GM12892 (cell line): Measurements from ENCODE around the gene DISP2.

Experiments used
- DNase-seq: peaks from one replicate; pipeline ENCODE4 v3.0.0; 2011; ENCODE audit not compliant: insufficient read length
- FAIRE-seq: peaks from 2 replicates; lab custom pipeline; 2011; peaks lifted over from hg19 to GRCh38; lab: Jason Lieb, UNC
- POLR2A ChIP-seq: IDR thresholded peaks from 2 replicates; pipeline ENCODE4 v1.6.1; 2011; ENCODE audit warnings: low read depth, low read length, control low read depth
- POLR2AphosphoS5 ChIP-seq: IDR thresholded peaks from 2 replicates; pipeline ENCODE4 v1.6.1; 2011; ENCODE audit warnings: low read depth, low read length, control low read depth
- TAF1 ChIP-seq: IDR thresholded peaks from 2 replicates; pipeline ENCODE4 v1.6.1; 2011; ENCODE audit warnings: low read depth, mild to moderate bottlenecking, control low read depth, low read length, borderline replicate concordance

The DISP2 gene

GRCh38 chr15:40331637-40332036 lies 26.4 kb upstream of the DISP2 start:
- TF ChIP-seq POLR2A (no peak), POLR2AphosphoS5 (no peak), TAF1 (no peak)
- DNase-seq (no peak), FAIRE-seq (no peak)

GRCh38 chr15:40332113-40332781 lies 25.8 kb upstream of the DISP2 start:
- no peak for FAIRE-seq
- TF ChIP-seq POLR2AphosphoS5, result no peak
- no peak for TF ChIP-seq TAF1
- TF ChIP-seq POLR2A, result no peak
- no peak for DNase-seq

GRCh38 chr15:40333922-40334492 lies 24.0 kb upstream of the DISP2 start:
- DNase-seq, result no peak
- no peak for FAIRE-seq

GRCh38 chr15:40334541-40334940 lies 23.5 kb upstream of the DISP2 start:
- no peak for FAIRE-seq
- no peak for DNase-seq
- TF ChIP-seq POLR2AphosphoS5 (no peak), POLR2A (no peak), TAF1 (no peak)

More at GRCh38 chr15:40333922-40334492, 24.0 kb upstream of the DISP2 start:
- TF ChIP-seq POLR2AphosphoS5 (no peak), POLR2A (no peak), TAF1 (no peak)

- FAIRE-seq (no peak), DNase-seq (no peak)
Observed at GRCh38 chr15:40334941-40335795, 22.9 kb upstream of the DISP2 start.

DNA sequence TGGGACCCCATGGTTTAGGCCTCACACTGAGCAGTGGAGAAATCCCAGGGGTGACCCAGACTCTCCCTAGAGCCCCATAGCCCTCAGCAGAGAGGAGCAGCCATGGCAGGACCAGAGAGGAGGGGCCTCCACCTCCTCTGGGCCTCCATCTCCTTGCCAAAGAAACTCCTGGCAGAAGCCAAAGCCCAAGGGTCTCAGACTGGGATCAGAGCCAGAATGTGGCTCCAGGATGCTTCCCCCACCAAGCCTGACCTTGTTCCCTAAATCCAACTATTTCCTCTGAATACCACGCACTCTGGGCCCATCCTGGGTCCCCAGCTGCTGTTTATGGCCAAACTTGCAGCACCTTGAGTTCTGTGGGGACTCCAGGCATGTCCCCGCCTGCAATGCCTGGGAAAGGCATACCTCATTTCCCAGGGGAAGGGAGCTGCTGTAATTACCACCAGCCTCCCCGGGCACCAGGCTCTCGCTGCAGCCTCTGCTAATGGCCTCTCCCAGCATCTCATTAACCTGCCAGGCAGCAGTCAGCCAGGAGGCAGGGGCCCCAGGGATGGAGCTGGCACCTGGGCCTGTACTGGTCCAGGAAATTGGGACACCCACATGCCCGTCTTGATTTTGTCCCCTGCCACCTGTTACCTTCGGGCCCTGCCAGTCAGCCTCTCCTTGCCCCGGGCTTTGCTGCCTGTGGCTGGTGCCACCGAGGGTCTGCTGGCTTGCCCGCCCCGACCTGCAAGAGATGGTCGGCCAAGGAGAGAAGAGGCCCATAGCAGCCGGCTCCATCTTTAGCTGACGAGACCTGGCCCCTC lies 21.9 kb upstream of the DISP2 start:
- FAIRE-seq, result no peak
- TF ChIP-seq POLR2AphosphoS5 (no peak), POLR2A (no peak), TAF1 (no peak)
- DNase-seq, result no peak

More at GRCh38 chr15:40334941-40335795, 22.9 kb upstream of the DISP2 start:
- TF ChIP-seq POLR2AphosphoS5 (no peak), POLR2A (no peak), TAF1 (no peak)

DNA sequence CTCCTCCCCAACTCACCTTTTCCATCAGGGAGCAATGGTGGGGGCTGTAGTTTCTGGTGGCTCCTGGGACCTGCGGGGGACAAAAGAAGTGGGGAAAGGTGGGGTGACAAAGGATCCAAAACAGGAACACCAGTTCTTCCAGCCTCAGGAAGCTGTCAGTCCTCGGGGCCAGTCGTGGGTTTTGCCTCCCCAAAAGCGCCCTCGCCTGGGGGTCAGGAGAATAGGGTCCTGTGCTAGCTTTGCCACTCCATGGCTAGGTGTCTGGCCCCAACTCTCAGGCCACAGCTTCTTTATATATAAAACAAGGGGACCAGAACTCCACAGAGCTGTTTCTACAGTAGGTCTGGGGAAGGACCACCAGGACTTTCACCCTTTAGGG lies 21.3 kb upstream of the DISP2 start:
- no peak for DNase-seq
- peak; percentile 71 for FAIRE-seq
- no peak for TF ChIP-seq POLR2A
- no peak for TF ChIP-seq POLR2AphosphoS5
- TF ChIP-seq TAF1, result no peak

- no peak for DNase-seq
- no peak for FAIRE-seq
- TF ChIP-seq TAF1 (no peak), POLR2A (no peak), POLR2AphosphoS5 (no peak)
Observed at GRCh38 chr15:40337597-40337996, 20.4 kb upstream of the DISP2 start.

GRCh38 chr15:40338041-40338657 lies 19.9 kb upstream of the DISP2 start:
- FAIRE-seq, result peak; percentile 96
- peak; percentile 96 for DNase-seq
- TF ChIP-seq POLR2A (no peak), TAF1 (no peak), POLR2AphosphoS5 (no peak)

DNA sequence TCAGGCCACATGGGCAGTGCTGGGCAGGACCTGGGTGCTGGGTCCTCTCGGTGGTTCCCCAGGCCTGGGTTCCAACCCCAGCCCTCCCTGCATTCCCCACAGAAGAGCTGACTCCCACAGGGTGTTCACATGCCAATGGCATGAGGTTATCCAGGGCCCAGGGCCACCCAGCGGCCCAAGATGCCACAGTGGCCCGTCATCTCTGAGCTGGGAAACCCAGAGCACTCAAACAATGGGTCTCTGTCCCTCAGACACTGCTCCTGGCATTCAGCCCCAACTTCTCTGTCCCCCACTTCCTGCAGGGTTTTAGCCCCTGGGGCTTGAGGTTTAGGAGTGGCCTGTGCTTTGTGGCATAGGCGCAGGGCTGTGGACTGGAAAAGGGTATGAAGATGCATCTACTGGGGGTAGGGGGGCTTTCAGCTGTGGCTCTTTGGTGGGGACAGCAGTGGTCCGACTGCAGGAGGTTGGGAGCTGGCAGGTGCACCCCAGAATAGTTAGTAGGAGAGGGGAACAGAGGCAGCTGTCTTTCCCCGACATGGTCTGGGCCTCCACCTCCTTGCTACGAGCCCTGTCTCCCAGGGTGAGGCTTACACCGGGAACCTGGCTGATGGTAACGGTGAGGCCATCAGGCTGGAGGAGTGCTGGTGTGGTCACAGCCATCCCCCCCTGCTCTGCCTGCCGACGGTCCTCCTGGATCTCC lies 18.9 kb upstream of the DISP2 start:
- TF ChIP-seq TAF1 (no peak), POLR2A (no peak), POLR2AphosphoS5 (no peak)
- DNase-seq (no peak), FAIRE-seq (no peak)
